Parathyroid adenoma (tissue), 2 donors: ENCODE measurements around the gene CNOT6.
A peak's percentile ranks its signal among the peaks of the same experiment; 100 is the strongest.

Experiments
- H2AFZ ChIP-seq: fragments of 300-600 bp; sonication (generic); one replicate; pipeline ENCODE4 v1.7.0; 2017; ENCODE audit warnings: antibody characterized with exemption, mild to moderate bottlenecking
- H3K27ac ChIP-seq: fragments of 300-600 bp; sonication (generic); one replicate; pipeline ENCODE4 v1.7.0; 2017
- H3K27me3 ChIP-seq: fragments of 300-600 bp; sonication (generic); one replicate; pipeline ENCODE4 v1.7.0; 2017; ENCODE audit warnings: low read length; ENCODE audit not compliant: control insufficient read depth, insufficient read depth
- H3K36me3 ChIP-seq: fragments of 300-600 bp; sonication (generic); one replicate; pipeline ENCODE4 v1.7.0; 2017; ENCODE audit warnings: low read length; ENCODE audit not compliant: control insufficient read depth, insufficient read depth
- H3K4me1 ChIP-seq: fragments of 300-600 bp; sonication (generic); one replicate; pipeline ENCODE4 v1.7.0; 2017; ENCODE audit warnings: control low read depth
- H3K4me2 ChIP-seq: fragments of 300-600 bp; sonication (generic); one replicate; pipeline ENCODE4 v1.7.0; 2017; ENCODE audit warnings: low read length
- H3K4me3 ChIP-seq: fragments of 300-600 bp; sonication (generic); one replicate; pipeline ENCODE4 v1.7.0; 2017; ENCODE audit warnings: low read depth, low read length
- H3K79me2 ChIP-seq: fragments of 300-600 bp; sonication (generic); one replicate; pipeline ENCODE4 v1.7.0; 2017; ENCODE audit warnings: control low read depth
- H3K9ac ChIP-seq: fragments of 300-600 bp; sonication (generic); one replicate; pipeline ENCODE4 v1.7.0; 2017; ENCODE audit warnings: mild to moderate bottlenecking
- H3K9me3 ChIP-seq: fragments of 300-600 bp; sonication (generic); one replicate; pipeline ENCODE4 v1.7.0; 2017; ENCODE audit warnings: low read length; ENCODE audit not compliant: control insufficient read depth
- TF ChIP-seq, protein P1 (sequence below): fragments of 300-600 bp; sonication (generic); IDR thresholded peaks from one replicate; pipeline ENCODE4 v1.7.0; 2017; ENCODE audit warnings: antibody characterized with exemption, mild to moderate bottlenecking
- donor health status: primary hyperparathyroidism.

The CNOT6 gene

DNA sequence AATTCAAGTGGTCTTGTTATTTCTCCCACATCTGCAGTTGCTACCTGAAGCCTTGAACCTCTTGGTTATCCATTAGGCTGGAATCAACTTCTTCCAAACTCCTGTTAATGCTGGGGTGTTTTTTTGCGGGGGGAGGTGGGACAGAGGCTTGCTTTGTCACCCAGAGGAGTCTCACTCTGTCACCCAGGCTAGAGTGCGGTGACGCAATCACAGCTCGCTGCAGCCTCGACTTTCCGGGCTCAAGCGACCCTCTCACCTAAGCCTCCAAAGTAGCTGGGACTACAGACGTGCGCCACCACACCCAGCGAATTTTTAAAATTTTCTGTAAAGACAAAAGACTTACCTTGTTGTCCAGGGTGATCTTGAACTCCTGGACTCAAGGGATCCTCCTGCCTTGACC lies 92.7 kb downstream of the CNOT6 start:
- Histone ChIP-seq H3K4me3 (no peak overlapping the region), H3K4me2 (no peak overlapping the region), H3K79me2 (no peaks in the 10 kb centered on the region), H3K27me3 (no peaks in the 10 kb centered on the region), H3K9ac (no peak overlapping the region), H3K36me3 (no peaks in the 10 kb centered on the region), H3K4me1 (peaks cover 4% of the 10 kb centered on the region), H2AFZ (no peak overlapping the region), H3K9me3 (no peaks in the 10 kb centered on the region), H3K27ac (no peak overlapping the region)
- TF ChIP-seq, protein P1, sequence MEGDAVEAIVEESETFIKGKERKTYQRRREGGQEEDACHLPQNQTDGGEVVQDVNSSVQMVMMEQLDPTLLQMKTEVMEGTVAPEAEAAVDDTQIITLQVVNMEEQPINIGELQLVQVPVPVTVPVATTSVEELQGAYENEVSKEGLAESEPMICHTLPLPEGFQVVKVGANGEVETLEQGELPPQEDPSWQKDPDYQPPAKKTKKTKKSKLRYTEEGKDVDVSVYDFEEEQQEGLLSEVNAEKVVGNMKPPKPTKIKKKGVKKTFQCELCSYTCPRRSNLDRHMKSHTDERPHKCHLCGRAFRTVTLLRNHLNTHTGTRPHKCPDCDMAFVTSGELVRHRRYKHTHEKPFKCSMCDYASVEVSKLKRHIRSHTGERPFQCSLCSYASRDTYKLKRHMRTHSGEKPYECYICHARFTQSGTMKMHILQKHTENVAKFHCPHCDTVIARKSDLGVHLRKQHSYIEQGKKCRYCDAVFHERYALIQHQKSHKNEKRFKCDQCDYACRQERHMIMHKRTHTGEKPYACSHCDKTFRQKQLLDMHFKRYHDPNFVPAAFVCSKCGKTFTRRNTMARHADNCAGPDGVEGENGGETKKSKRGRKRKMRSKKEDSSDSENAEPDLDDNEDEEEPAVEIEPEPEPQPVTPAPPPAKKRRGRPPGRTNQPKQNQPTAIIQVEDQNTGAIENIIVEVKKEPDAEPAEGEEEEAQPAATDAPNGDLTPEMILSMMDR: no peak

- Histone ChIP-seq H3K4me2 (peak overlapping the region; percentile 52), H2AFZ (peak overlapping the region; percentile 17), H3K79me2 (no peaks in the 10 kb centered on the region), H3K27ac (no peak overlapping the region), H3K4me3 (no peak overlapping the region), H3K27me3 (no peaks in the 10 kb centered on the region), H3K4me1 (peaks cover 4% of the 10 kb centered on the region), H3K9me3 (no peaks in the 10 kb centered on the region), H3K9ac (no peak overlapping the region), H3K36me3 (no peaks in the 10 kb centered on the region)
- TF ChIP-seq, protein P1: no peak
These were observed 95.8 kb downstream of the CNOT6 start for GRCh38 chr5:180589771-180590542.

GRCh38 chr5:180590543-180591310 lies 96.5 kb downstream of the CNOT6 start:
- Histone ChIP-seq H3K27ac (no peak overlapping the region), H3K9me3 (no peaks in the 10 kb centered on the region), H3K4me1 (peaks cover 4% of the 10 kb centered on the region), H3K36me3 (no peaks in the 10 kb centered on the region), H3K9ac (no peak overlapping the region), H3K27me3 (no peaks in the 10 kb centered on the region), H2AFZ (peak overlapping the region; percentile 17), H3K4me2 (peak overlapping the region; percentile 52), H3K4me3 (no peak overlapping the region), H3K79me2 (no peaks in the 10 kb centered on the region)
- TF ChIP-seq, protein P1: no peak

- TF ChIP-seq, protein P1: no peak
- Histone ChIP-seq H3K27ac (no peak within 1 kb of the TSS), H3K4me1 (peaks cover 4% of the 10 kb centered on the region), H3K79me2 (no peaks in the 10 kb centered on the region), H2AFZ (peak within 1 kb of the TSS; percentile 17), H3K9ac (no peak within 1 kb of the TSS), H3K4me3 (no peak within 1 kb of the TSS), H3K9me3 (no peaks in the 10 kb centered on the region), H3K27me3 (no peaks in the 10 kb centered on the region), H3K4me2 (peak within 1 kb of the TSS; percentile 52), H3K36me3 (no peaks in the 10 kb centered on the region)
These were observed 97.2 kb downstream of the CNOT6 start, which contains the start of gene SCGB3A1 for GRCh38 chr5:180591311-180591887. Gene SCGB3A1, minus strand, starts transcription at chr5:180591499. Its CDS starts 37 bp downstream, at chr5:180591462.
